ENCODE results near the gene SLX4IP. TPM values are rescaled to one million over a fixed set of nuclear protein-coding genes. Genes with fewer than 3 reads are reported as not detected.

Gene SLX4IP
- total and polyA plus RNA-seq, 2 of the 13 experiments (the other 11 are each of a cell fraction or from before 2014, with no cell fraction given): 3.6 to 7.3 TPM

DNA sequence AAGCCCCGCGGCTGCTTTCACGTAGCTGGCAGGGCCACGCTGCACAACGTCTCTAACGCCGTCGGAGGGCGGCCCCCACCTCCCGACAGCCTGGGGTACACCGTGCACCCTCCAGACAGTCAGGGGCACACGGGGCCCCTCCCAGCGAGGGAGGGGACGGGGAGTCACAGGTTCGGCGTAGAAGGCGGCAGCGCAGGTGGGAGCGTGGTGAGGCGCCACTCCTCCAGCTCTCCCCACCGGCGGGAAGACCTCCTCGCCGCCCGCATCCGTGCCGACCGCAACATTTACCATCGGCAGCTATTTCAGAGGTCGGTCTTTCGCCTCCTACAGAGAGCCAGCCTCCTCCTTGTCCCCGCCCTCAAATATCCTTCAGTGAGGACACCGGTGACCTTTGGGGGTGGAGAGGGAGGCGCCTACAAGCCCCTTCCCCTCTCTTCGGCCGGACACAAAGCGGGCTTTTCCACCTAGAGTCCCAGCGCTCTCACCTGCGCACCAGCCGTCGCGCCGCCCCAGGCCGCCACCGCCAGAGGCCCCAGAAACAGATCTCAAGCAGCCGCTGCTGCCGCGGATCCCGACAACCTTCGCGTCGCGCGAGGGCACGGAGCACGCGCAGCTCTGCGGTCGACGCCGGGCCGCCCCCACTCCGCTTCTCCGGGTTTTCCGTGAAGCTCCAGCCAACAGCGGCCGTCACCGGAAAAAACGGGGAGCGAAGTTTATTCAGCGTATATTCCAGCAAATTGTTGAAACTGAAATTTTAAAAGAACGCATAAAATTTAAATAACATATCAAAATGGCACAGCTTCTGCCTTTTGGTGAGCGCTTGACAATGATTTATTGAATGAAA is 1.3 kb upstream of the SLX4IP start, which contains the start of gene MKKS (continued):
- TF ChIP-seq, protein P1, sequence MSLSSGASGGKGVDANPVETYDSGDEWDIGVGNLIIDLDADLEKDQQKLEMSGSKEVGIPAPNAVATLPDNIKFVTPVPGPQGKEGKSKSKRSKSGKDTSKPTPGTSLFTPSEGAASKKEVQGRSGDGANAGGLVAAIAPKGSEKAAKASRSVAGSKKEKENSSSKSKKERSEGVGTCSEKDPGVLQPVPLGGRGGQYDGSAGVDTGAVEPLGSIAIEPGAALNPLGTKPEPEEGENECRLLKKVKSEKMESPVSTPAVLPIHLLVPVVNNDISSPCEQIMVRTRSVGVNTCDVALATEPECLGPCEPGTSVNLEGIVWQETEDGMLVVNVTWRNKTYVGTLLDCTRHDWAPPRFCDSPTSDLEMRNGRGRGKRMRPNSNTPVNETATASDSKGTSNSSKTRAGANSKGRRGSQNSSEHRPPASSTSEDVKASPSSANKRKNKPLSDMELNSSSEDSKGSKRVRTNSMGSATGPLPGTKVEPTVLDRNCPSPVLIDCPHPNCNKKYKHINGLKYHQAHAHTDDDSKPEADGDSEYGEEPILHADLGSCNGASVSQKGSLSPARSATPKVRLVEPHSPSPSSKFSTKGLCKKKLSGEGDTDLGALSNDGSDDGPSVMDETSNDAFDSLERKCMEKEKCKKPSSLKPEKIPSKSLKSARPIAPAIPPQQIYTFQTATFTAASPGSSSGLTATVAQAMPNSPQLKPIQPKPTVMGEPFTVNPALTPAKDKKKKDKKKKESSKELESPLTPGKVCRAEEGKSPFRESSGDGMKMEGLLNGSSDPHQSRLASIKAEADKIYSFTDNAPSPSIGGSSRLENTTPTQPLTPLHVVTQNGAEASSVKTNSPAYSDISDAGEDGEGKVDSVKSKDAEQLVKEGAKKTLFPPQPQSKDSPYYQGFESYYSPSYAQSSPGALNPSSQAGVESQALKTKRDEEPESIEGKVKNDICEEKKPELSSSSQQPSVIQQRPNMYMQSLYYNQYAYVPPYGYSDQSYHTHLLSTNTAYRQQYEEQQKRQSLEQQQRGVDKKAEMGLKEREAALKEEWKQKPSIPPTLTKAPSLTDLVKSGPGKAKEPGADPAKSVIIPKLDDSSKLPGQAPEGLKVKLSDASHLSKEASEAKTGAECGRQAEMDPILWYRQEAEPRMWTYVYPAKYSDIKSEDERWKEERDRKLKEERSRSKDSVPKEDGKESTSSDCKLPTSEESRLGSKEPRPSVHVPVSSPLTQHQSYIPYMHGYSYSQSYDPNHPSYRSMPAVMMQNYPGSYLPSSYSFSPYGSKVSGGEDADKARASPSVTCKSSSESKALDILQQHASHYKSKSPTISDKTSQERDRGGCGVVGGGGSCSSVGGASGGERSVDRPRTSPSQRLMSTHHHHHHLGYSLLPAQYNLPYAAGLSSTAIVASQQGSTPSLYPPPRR (CRISPR knock-in tag; IDR thresholded peaks at IDR 0.05; ENCODE audit: borderline replicate concordance): no peak
- TF ChIP-seq ZNF678 (CRISPR knock-in tag; IDR thresholded peaks at IDR 0.05): peak; percentile 68
- peak; percentile 38; the same call in 1 of the 2 replicates for TF ChIP-seq DR1 (CRISPR knock-in tag; IDR thresholded peaks at IDR 0.05)
- TF ChIP-seq, protein P2, sequence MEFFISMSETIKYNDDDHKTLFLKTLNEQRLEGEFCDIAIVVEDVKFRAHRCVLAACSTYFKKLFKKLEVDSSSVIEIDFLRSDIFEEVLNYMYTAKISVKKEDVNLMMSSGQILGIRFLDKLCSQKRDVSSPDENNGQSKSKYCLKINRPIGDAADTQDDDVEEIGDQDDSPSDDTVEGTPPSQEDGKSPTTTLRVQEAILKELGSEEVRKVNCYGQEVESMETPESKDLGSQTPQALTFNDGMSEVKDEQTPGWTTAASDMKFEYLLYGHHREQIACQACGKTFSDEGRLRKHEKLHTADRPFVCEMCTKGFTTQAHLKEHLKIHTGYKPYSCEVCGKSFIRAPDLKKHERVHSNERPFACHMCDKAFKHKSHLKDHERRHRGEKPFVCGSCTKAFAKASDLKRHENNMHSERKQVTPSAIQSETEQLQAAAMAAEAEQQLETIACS (CRISPR knock-in tag; IDR thresholded peaks at IDR 0.05): peak; percentile 71
- TF ChIP-seq, protein P3, sequence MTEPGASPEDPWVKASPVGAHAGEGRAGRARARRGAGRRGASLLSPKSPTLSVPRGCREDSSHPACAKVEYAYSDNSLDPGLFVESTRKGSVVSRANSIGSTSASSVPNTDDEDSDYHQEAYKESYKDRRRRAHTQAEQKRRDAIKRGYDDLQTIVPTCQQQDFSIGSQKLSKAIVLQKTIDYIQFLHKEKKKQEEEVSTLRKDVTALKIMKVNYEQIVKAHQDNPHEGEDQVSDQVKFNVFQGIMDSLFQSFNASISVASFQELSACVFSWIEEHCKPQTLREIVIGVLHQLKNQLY (CRISPR knock-in tag; IDR thresholded peaks at IDR 0.05): peak; percentile 20; the same call in 1 of the 2 replicates
- peak; percentile 68 for TF ChIP-seq SP4 (CRISPR knock-in tag; IDR thresholded peaks at IDR 0.05)
- TF ChIP-seq FOXJ3 (CRISPR knock-in tag; IDR thresholded peaks at IDR 0.05; ENCODE audit: borderline replicate concordance): peak; percentile 66
- TF ChIP-seq, protein P4, sequence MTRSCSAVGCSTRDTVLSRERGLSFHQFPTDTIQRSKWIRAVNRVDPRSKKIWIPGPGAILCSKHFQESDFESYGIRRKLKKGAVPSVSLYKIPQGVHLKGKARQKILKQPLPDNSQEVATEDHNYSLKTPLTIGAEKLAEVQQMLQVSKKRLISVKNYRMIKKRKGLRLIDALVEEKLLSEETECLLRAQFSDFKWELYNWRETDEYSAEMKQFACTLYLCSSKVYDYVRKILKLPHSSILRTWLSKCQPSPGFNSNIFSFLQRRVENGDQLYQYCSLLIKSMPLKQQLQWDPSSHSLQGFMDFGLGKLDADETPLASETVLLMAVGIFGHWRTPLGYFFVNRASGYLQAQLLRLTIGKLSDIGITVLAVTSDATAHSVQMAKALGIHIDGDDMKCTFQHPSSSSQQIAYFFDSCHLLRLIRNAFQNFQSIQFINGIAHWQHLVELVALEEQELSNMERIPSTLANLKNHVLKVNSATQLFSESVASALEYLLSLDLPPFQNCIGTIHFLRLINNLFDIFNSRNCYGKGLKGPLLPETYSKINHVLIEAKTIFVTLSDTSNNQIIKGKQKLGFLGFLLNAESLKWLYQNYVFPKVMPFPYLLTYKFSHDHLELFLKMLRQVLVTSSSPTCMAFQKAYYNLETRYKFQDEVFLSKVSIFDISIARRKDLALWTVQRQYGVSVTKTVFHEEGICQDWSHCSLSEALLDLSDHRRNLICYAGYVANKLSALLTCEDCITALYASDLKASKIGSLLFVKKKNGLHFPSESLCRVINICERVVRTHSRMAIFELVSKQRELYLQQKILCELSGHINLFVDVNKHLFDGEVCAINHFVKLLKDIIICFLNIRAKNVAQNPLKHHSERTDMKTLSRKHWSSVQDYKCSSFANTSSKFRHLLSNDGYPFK (CRISPR knock-in tag; IDR thresholded peaks at IDR 0.05; ENCODE audit: borderline replicate concordance): peak; percentile 97
- no peak; the same call in 1 of the 2 replicates for TF ChIP-seq TCF7 (IDR thresholded peaks at IDR 0.05; ENCODE audit: low read depth)
- TF ChIP-seq ZBTB7B (CRISPR knock-in tag; IDR thresholded peaks at IDR 0.05): no peak
- TF ChIP-seq, protein P5, sequence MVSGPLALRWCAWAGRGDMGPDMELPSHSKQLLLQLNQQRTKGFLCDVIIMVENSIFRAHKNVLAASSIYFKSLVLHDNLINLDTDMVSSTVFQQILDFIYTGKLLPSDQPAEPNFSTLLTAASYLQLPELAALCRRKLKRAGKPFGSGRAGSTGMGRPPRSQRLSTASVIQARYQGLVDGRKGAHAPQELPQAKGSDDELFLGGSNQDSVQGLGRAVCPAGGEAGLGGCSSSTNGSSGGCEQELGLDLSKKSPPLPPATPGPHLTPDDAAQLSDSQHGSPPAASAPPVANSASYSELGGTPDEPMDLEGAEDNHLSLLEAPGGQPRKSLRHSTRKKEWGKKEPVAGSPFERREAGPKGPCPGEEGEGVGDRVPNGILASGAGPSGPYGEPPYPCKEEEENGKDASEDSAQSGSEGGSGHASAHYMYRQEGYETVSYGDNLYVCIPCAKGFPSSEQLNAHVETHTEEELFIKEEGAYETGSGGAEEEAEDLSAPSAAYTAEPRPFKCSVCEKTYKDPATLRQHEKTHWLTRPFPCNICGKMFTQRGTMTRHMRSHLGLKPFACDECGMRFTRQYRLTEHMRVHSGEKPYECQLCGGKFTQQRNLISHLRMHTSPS (CRISPR knock-in tag; IDR thresholded peaks at IDR 0.05; ENCODE audit: low read depth): no peak; the same call in 1 of the 2 replicates
